Right ventricle myocardium superior (tissue), 1 donor: ENCODE measurements around the gene ZNF654. TPM values are rescaled to one million over a fixed set of nuclear protein-coding genes. Genes with fewer than 3 reads are reported as not detected.

Experiments
- ATAC-seq: fragments of 200-7000 bp; cut with Tn5 transposase; one replicate; pipeline ENCODE4 v1.9.1; 2020; ENCODE audit warnings: mild to moderate bottlenecking; ENCODE audit not compliant: poor library complexity
- DNase-seq: peaks from one replicate; pipeline ENCODE4 v3.0.0-alpha.2; 2020
- intact Hi-C: fragments of 100-400 bp; cut with DNase I; formaldehyde crosslinking; loops from one replicate; pipeline ENCODE4 v1.11.2; 2022
- total RNA-seq: library from RNA; stranded (reverse); fragmentation: NEBNext Ultra II Directional; extraction: Animal tissue kit (Norgen Biotek cat#: 25700); gene quantifications from one replicate; pipeline ENCODE4 v1.2.1, GENCODE V29; 2021
- donor health status: DM: no; HTN: yes; CAD: no; lungs with severe emphysema.

The ZNF654 gene
- total RNA-seq, 1 donor from 2014 or later = 11.7 TPM

DNA sequence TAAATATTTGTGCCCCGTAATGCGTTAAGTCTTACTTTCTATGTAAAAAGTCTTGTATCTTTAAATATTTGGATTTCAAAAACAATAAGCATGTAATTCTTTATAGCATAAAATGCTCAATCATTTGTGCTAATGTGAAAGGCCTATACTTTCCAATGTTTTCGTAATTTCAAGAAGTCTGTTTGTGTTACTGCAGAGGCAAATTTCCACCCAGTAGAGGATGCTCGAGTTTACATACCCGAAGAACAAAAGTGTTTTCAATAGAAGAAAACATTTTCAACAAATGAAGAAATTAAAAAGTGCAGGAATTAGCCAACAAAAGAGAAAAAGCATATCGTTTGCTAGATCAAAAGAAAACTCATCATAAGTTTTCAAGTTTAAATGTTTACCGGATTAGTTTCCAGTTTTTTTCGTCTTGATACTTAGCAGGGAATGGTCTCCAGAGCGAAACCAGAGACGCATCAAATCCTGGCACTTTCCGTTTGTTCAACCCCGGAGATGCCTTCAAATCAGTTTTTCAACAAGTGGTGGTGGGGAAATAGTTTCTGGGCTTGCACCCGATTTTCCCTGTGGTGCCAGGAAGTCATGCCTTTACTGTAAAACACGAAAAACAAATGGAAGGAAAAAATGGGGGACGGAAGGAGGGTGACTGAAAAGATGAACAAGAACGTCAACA, 1.3 kb upstream of the ZNF654 start:
- ATAC-seq (no peak), DNase-seq (no peak)
- intact Hi-C loops = loop anchor here (5.0 kb wide), 1 partner anchor 90 kb away; the partner anchor contains the start of gene C3orf38

DNA sequence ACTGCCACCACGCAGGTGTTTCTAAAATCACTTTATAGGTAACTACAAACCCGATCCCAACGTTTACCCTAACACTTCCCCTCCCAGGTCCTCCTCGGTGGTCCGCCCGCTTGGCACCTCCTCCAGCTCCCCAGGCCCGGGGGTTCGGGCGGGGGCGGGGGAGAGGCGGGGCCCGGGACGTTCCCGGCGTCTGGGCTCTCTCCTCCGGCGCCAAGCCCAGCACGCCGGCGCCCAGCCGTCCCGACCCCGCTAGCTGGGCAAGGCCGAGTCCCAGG, 812 bp upstream of the ZNF654 start:
- ATAC-seq (no peak), DNase-seq (no peak)
- intact Hi-C loops = loop anchor here (5.0 kb wide), 1 partner anchor 89 kb away; the partner anchor contains the start of gene C3orf38

DNA sequence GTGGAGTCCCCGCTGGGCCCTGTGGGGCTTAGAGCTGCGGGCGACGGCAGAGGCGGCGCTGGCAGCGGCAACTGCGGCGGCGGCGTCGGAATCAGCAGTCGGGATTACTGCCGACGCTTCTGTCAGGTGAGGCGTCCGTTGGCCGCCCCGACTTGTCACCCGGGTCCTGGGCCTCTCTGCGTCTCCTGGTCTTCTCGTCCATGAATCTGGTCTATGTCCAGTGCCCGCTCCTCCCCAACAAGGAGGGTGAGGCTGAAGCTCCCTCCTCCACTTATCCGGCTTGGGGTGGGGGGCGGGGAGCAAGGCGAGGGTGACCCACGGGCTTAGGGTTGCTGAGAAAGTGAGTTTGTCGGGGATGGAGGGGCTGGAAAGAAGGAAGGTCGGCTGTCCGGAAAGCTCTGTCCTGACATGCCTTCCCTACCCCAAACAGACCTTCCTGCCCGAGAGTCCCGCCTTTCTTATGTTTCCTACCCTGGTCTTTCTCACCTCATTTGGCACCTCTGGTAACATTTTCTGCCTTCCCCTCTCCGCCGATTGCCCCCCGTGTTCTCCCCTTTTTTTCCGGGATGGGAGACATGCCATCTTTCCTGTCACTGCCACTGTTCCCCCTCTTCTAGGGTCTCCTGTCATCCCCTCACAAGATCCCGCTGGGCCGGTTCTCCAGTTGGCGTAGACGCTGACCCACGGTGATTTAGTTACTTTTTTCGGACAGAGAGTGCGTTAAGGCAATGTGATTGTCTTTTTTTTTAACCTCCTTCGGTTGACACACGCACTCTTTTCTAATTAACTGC, 520 bp downstream of the ZNF654 start:
- peak; percentile 13 for ATAC-seq
- intact Hi-C loops = loop anchor here (5.0 kb wide), 1 partner anchor 88 kb away; the partner anchor contains the start of gene C3orf38
- peak; percentile 32 for DNase-seq

DNA sequence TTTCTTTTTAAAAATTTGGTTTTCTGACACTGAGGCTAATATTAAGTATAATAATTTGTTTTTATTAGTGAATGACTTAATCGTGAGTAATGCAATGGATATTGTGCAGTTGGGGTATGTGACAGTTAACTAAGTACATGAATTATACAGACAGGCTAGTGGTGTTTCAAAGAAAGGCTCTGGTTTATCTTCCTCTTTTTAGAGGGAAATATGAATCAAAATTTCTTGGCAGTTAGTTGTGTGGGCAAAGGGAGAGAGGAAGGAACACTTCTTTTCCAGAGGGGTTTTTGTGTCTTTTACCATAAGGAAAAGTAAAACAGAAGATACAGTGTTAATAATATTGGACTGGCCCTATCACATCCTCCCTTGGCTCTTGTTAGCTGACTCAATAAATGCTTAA, 2.7 kb downstream of the ZNF654 start:
- intact Hi-C loops = no loop called here
- no peak for DNase-seq
- no peak for ATAC-seq

DNA sequence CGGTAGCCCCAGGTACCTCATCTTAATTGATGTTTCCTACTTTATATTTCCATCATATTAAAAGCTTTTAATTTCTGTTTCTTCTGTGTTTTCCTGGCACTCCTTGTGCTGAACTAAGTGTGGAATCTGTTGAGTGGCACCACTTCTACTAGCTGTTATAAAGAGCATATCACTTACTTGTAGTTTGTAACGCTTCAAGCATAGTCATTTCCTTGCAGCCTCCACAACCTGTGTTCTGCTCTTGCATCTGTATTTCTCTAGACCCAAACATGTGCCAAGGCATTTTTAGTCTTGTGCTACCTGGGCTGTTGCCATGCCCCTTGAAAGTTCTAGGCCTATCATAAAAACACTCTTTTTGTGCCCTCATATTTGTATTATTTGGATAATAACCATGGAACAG, 16.0 kb downstream of the ZNF654 start:
- DNase-seq (no peak), ATAC-seq (peak; percentile 39)
- intact Hi-C loops = no loop called here

DNA sequence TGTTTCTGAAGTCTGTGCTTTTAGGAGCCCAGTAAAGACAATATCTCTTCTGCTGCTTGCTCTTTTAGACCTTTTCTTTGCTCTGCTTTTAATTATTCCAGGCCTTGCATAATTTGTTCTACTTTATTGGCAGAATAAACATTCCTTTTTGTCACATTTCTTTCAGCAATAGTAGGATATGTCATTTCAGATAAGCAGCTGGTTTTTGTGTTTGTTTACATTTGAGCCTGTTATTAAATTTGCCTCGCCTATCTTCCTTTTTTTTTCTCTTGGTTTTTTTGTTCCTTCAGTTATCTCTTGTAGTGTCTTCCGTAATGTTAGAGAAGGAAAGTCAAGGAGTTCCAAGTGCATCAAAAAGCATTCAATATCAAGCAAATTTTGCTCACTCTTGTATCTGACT, 16.4 kb downstream of the ZNF654 start:
- ATAC-seq = peak; percentile 18
- intact Hi-C loops = no loop called here
- no peak for DNase-seq

DNA sequence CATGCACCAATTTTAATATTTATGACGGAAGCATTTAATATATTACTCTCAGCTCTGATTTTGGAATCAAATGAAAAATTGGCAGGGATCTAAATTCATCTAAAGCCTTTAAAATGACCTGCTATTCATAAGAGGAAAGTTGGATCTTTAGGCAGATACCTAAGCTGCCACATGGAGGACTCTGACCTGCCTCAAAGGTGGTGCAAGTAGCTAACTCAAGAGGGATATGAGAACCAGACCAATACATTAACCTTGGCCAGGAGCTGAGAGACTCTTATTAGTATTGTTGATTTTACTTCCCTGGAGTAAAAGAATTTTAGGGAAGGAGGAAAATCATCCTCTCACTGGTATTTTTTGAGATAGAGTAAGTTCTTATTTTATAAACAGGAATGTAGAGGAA, 17.7 kb downstream of the ZNF654 start:
- DNase-seq (no peak), ATAC-seq (no peak)
- intact Hi-C loops = no loop called here

DNA sequence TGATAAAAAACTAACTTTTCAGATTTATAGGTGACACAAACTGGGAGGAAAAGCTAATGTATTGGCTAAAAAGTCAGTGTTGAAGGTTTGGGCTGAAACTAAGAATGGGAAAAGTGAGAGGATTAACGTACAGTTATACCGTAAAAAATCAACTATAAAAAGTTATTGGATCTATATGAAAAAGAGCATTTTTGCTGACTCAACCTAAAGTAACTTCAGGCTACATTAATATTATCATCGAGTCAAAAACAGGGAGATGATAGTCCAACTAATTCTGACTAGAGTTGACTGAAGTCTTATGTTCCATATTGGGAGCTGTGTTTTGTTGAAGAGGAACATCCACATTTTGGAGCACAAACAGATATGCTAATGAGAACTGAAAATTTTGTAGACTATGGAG, 19.9 kb downstream of the ZNF654 start:
- ATAC-seq = no peak
- intact Hi-C loops = no loop called here

DNA sequence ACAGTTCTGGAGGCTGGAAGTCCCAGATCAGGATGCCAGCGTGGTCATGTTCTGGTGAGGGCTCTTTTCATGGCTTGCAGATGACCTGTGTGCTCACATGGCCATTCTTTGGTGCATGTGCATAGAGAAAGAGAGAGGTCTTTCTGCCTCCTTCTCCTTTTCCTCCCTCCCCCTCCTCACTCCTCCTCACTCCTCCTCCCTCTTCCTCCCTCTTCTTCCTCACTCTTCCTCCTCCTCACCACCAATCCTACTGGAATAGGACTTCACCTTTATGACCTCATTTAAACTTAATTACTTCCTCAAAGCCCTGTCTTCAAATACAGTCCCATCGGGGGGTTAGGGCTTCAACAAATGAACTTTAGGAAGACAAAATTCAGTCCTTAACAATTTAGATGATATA, 23.8 kb downstream of the ZNF654 start:
- ATAC-seq = no peak
- intact Hi-C loops = no loop called here

More for the DNA sequence above, 19.9 kb downstream of the ZNF654 start:
- no peak for DNase-seq

DNA sequence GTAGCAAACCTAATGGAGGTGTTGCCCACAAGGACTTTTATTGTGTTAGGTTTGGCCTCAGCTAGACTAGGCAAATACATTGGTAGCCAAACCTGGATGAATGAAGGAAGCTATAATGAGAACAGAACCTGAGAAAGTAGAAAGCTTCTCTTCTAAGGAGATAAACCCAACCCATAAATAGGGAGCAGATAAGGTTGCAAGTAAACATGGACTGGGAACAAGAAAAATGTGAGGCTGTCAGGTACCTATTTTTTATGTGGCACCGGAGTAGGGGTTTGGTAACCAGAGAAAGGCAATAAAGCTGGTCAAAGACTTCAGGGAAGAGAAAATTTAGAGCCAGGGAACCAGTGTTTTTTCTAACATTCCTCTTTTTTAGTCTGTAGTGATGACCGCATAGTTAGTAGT, 25.0 kb downstream of the ZNF654 start:
- ATAC-seq (no peak), DNase-seq (no peak)
- intact Hi-C loops = no loop called here

More for the DNA sequence above, 23.8 kb downstream of the ZNF654 start:
- DNase-seq = no peak

DNA sequence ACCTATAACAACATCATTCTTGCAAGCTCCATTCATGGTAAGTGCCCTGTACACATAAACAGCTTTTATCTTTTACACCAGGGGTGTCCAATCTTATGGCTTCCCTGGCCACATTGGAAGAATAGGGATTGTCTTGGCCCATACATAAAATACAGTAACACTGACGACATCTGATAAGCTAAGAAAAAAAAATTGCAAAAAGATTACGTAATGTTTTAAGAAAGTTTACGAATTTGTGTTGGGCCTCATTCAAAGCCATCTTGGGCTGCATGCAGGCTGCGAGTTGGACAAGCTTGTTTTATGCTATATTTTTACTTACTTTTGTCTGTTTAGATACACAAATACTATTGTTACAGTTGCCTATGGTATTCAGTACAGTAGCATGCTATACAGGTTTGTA, 31.6 kb downstream of the ZNF654 start:
- intact Hi-C loops = no loop called here
- DNase-seq (no peak), ATAC-seq (no peak)

DNA sequence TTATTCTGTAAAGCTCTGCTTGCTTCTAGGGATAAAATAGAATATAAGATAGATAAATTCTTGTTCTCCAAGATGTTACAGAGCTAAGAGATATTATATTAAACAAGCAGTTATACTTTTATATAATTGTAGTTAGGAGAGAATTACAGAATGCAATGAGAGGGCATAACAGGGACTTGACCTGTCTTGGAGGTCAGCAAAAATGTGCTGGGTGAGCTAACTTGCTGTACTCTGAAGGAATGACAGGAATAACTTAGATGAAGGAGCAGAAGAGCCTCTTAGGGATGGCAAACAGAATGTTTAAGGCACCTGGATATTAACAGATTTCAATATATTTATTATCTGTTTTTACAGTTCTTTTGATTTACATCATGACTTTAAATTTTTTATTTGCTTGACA, 33.2 kb downstream of the ZNF654 start:
- intact Hi-C loops = no loop called here
- DNase-seq (no peak), ATAC-seq (no peak)

DNA sequence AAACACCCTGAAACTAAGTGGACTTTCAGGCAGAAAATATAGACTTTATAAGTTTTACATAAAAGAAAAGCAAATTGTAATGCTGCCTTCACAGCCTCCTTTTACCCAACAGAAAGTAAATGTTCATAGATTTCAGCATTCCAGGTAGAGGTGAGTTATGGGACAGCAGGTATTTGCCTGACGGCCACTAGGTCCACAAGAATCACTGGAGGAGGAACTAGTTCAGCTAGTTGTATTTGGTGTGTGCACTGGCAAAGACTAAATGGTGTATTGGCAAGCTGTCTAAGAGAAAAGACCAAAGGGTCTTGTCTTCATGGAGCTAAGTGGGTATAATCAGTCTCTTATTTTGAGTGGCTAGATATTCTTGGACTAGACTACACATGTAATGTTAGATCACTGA, 34.2 kb downstream of the ZNF654 start:
- no peak for ATAC-seq
- intact Hi-C loops = no loop called here
- no peak for DNase-seq

DNA sequence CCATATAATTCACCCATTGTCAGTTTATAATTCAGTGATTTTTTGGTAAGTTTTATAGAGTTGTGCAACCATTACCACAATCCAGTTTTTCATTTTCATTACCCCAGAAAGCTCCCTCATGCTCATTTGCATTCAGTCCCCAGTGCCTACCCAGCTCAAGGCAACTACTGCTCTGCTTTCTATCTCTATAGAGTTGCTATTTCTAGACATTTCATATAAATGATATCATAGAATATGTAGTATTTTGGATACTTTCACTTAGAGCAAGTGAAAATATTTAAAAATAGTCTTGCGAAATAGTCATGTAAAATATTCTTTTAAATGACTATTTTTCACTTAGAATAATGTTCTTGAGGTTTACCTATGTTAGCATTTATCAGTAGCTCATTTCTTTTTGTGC, 42.1 kb downstream of the ZNF654 start:
- DNase-seq (no peak), ATAC-seq (no peak)
- intact Hi-C loops = no loop called here

DNA sequence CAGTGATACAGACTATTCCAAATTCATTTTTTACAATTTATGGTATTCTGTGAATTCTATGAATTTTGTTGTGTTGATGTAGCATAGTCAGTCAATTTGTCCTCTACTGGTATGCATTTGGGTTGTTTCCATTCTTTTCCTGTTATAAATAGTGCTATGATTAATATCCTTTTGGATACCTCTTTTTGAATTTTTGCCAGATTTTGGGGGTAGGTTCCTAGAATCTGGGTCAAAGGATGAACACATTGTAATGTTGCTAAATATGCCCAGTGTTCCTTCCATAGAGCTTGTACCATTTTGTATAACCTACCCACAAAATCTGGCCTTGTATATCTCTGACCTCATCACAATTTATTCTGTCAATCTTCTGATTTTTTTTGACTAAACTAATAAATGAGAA, 46.3 kb downstream of the ZNF654 start:
- no peak for DNase-seq
- ATAC-seq = no peak
- intact Hi-C loops = no loop called here

DNA sequence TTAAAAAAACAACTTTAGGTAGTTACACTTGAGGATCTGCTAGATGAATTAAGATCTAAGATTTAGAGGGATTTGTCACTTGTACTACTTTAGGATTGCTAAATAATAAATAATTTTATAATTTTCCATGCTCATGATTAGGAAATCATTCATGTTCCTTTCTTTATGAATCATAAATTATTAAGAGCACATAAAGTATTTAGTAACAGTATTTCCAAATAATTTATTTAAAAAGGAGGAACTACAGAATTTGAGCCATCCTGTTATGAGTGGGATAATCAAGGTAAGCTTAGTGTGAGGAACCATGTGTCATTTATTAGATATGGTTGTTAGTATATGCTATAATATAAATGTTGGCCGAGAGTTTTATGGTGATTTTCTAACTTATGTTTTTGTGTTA, 53.2 kb downstream of the ZNF654 start:
- ATAC-seq = no peak
- DNase-seq = no peak
- intact Hi-C loops = loop anchor here (10.0 kb wide), 1 partner anchor 757 kb away; no protein-coding TSS in a partner anchor

DNA sequence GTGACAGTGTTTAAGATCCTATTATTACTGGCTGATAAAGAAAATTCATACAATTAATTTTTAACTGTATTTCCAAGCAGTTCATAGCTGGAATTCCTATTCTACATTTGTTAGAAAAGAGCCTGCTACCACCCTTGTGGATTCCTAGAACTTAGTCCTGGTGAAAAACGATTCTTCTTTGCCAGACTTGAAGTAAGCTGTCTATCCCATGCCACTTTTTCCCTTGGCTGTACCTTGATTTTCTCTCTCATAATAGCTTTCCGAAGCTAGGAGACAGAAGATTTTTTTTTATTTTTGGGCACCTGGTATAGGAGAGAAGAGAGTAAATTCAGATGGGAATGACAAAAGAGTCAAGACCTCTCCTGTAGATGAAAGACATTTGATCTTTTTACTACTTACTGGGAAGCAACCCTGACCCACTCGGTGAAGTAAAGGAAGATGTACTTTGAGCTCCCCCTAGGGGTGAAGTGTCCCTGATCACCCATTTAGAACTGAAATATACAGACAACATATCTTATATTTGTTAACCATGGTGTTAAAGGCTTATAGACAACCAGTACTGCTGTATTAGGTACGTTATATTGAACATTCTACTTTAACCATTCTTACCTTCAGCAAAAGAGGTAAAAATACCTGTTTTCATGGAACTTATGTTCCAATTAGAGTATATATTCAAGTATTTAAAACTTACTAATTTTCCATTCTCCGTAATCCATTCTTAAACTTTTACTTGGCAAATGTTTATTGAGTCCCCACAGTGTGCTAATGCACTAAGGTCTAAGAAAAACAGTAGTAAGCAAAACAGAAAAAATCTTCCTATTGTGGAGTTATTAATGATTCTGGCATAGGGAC, 54.5 kb downstream of the ZNF654 start:
- intact Hi-C loops = loop anchor here (10.0 kb wide), 1 partner anchor 759 kb away; no protein-coding TSS in a partner anchor
- DNase-seq (no peak), ATAC-seq (peak; percentile 94)

DNA sequence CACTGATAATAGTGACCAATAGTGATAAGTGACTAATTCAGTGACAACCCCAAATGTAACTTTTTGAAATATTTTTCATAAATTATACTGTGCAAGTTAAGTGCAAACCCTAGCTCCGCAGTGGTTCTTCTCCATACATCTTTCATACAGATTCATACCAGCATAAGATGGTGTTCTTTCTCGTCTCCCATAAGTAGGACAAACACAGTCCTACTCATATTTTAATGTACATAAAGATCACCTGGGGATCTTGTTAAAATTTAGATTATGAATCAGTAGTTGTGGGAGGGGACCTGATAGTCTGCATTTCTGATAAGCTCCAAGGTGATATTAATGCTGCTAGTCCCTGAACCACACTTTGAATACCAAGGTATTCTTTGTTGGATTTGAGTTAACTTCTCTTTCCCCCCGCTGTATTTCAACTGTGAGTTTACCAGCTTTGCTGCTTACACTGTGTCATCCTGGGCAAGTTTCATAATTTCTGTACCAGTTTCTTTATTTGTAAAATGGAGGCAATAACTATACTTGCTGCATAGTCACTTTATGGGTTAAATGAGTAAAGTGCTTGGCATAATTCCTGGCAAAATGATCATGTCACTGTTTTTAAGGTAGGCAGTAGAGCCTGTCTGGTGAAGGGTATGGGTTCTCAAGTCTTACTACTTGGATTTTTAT, 56.0 kb downstream of the ZNF654 start:
- ATAC-seq (no peak), DNase-seq (no peak)
- intact Hi-C loops = loop anchor here (10.0 kb wide), 1 partner anchor 760 kb away; no protein-coding TSS in a partner anchor

DNA sequence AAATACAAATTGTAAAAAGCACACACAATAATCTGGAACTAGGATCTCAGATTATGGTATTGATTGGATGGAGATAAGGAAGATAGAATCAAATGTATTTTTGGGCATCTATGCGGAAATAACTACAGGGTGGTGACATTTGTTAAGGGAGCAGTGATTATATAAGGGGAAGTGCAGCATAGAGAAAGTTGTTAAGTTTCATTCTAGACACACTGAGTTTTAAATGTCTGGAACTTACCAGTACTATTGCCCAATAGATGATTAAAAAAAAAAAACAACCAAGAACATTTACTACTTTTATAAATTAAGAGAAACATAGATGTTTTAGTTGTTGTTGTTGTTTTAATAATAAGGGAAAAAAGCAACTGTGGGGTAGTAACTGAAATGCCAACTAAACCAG, 58.6 kb downstream of the ZNF654 start:
- intact Hi-C loops = loop anchor here (10.0 kb wide), 1 partner anchor 763 kb away; no protein-coding TSS in a partner anchor

More for the DNA sequence above, 58.6 kb downstream of the ZNF654 start:
- DNase-seq = no peak
- no peak for ATAC-seq
